HEK293 (cell line): ENCODE data around the gene CDH24.

Source experiments
- CTCF ChIA-PET: fragments of 350-600 bp; formaldehyde crosslinking; extraction: SDS; loops from one replicate; lab custom pipeline; 2021; ENCODE audit warnings: antibody characterized with exemption; lab: Yijun Ruan, JAX
- POLR2A ChIA-PET: fragments of 300-600 bp; formaldehyde crosslinking; extraction: SDS; loops from one replicate; lab custom pipeline; 2020; ENCODE audit warnings: antibody characterized with exemption, inconsistent platforms; lab: Yijun Ruan, JAX
- H3K27ac ChIP-seq: fragments of 200-500 bp; sonication (Bioruptor generic); 2 replicates; pipeline ENCODE4 v1.5.1; 2014; ENCODE audit warnings: low read depth, low read length, control low read depth, inconsistent platforms; ENCODE audit errors: extremely low read depth
- H3K36me3 ChIP-seq, 2 experiments: fragments of 200-500 bp in 1 of 2; sonication (Bioruptor generic) in 1 of 2; 1 replicate in 1 of 2; 2 replicates in 1 of 2; pipeline ENCODE4 v1.5.1; 2014 to 2017; ENCODE audit warnings: inconsistent platforms in 2 of 2, low read length in 2 of 2; ENCODE audit not compliant: control insufficient read depth in 2 of 2, insufficient read depth in 1 of 2
- H3K4me1 ChIP-seq: fragments of 200-500 bp; sonication (Bioruptor generic); 2 replicates; pipeline ENCODE4 v1.5.1; 2014; ENCODE audit warnings: mild to moderate bottlenecking, low read length, inconsistent platforms; ENCODE audit not compliant: control insufficient read depth, insufficient read depth
- H3K4me3 ChIP-seq: 2 replicates; pipeline ENCODE4 v1.5.1; 2011; ENCODE audit warnings: low read depth, mild to moderate bottlenecking, control low read depth, low read length, moderate library complexity
- H3K9me3 ChIP-seq: fragments of 200-500 bp; sonication (Bioruptor generic); 2 replicates; pipeline ENCODE4 v1.5.1; 2014; ENCODE audit warnings: low read depth, low read length, inconsistent platforms; ENCODE audit not compliant: control insufficient read depth, insufficient read depth
- EGR2 ChIP-seq: fragments of 450-650 bp; formaldehyde crosslinking; IDR thresholded peaks from 2 replicates; pipeline ENCODE4 v1.5.1; 2016; ENCODE audit warnings: low read depth, missing biosample characterization, missing genetic modification characterization
- GFI1B ChIP-seq: fragments of 450-650 bp; formaldehyde crosslinking; IDR thresholded peaks from 2 replicates; pipeline ENCODE4 v1.5.1; 2016; ENCODE audit warnings: missing biosample characterization, missing genetic modification characterization
- KLF16 ChIP-seq: fragments of 450-650 bp; formaldehyde crosslinking; IDR thresholded peaks from 2 replicates; pipeline ENCODE4 v1.5.1; 2017; ENCODE audit warnings: missing biosample characterization, missing genetic modification characterization
- MYNN ChIP-seq: fragments of 450-650 bp; formaldehyde crosslinking; IDR thresholded peaks from 2 replicates; pipeline ENCODE4 v1.5.1; 2016; ENCODE audit warnings: missing biosample characterization, missing genetic modification characterization, borderline replicate concordance
- RBAK ChIP-seq: fragments of 450-650 bp; formaldehyde crosslinking; IDR thresholded peaks from 2 replicates; pipeline ENCODE4 v1.5.1; 2016; ENCODE audit warnings: missing biosample characterization, missing genetic modification characterization
- SP7 ChIP-seq: fragments of 450-650 bp; formaldehyde crosslinking; IDR thresholded peaks from 2 replicates; pipeline ENCODE4 v1.5.1; 2016; ENCODE audit warnings: missing biosample characterization, missing genetic modification characterization
- TRIM28 ChIP-seq: IDR thresholded peaks from 2 replicates; pipeline ENCODE4 v1.6.1; 2011; ENCODE audit warnings: low read length, control low read depth, borderline replicate concordance
- ZBTB20 ChIP-seq: fragments of 450-650 bp; formaldehyde crosslinking; IDR thresholded peaks from 2 replicates; pipeline ENCODE4 v1.5.1; 2016; ENCODE audit warnings: missing biosample characterization, missing genetic modification characterization
- ZNF24 ChIP-seq: fragments of 450-650 bp; formaldehyde crosslinking; IDR thresholded peaks from 2 replicates; pipeline ENCODE4 v1.5.1; 2016; ENCODE audit warnings: missing biosample characterization, missing genetic modification characterization
- ZNF324 ChIP-seq: fragments of 450-650 bp; formaldehyde crosslinking; IDR thresholded peaks from 2 replicates; pipeline ENCODE4 v1.5.1; 2016; ENCODE audit warnings: missing biosample characterization, missing genetic modification characterization
- ZNF335 ChIP-seq: fragments of 450-650 bp; formaldehyde crosslinking; conservative IDR thresholded peaks from 2 replicates; pipeline ENCODE4 v1.5.1; 2016; ENCODE audit warnings: missing biosample characterization, missing genetic modification characterization
- ZNF473 ChIP-seq: fragments of 450-650 bp; formaldehyde crosslinking; IDR thresholded peaks from 2 replicates; pipeline ENCODE4 v1.5.1; 2017; ENCODE audit warnings: missing biosample characterization, missing genetic modification characterization
- ZNF530 ChIP-seq: fragments of 450-650 bp; formaldehyde crosslinking; IDR thresholded peaks from 2 replicates; pipeline ENCODE4 v1.5.1; 2016; ENCODE audit warnings: low read depth, missing biosample characterization, missing genetic modification characterization
- ZNF585B ChIP-seq: fragments of 450-650 bp; formaldehyde crosslinking; IDR thresholded peaks from 2 replicates; pipeline ENCODE4 v1.5.1; 2016; ENCODE audit warnings: missing biosample characterization, missing genetic modification characterization
- ZNF654 ChIP-seq: fragments of 450-650 bp; formaldehyde crosslinking; IDR thresholded peaks from 2 replicates; pipeline ENCODE4 v1.5.1; 2016; ENCODE audit warnings: low read depth, missing biosample characterization, missing genetic modification characterization
- ZNF747 ChIP-seq: fragments of 450-650 bp; formaldehyde crosslinking; IDR thresholded peaks from 2 replicates; pipeline ENCODE4 v1.5.1; 2016; ENCODE audit warnings: missing biosample characterization, missing genetic modification characterization
- ZNF777 ChIP-seq: fragments of 450-650 bp; formaldehyde crosslinking; IDR thresholded peaks from 2 replicates; pipeline ENCODE4 v1.5.1; 2017; ENCODE audit warnings: missing biosample characterization, missing genetic modification characterization, borderline replicate concordance
- TF ChIP-seq, protein P1 (sequence below): fragments of 450-650 bp; formaldehyde crosslinking; IDR thresholded peaks from 2 replicates; pipeline ENCODE4 v1.5.1; 2016; ENCODE audit warnings: missing biosample characterization, missing genetic modification characterization
- TF ChIP-seq, protein P2 (sequence below): fragments of 450-650 bp; formaldehyde crosslinking; IDR thresholded peaks from 2 replicates; pipeline ENCODE4 v1.5.1; 2017; ENCODE audit warnings: missing biosample characterization, missing genetic modification characterization
- TF ChIP-seq, protein P3 (sequence below): fragments of 450-650 bp; formaldehyde crosslinking; IDR thresholded peaks from 2 replicates; pipeline ENCODE4 v1.5.1; 2017; ENCODE audit warnings: missing biosample characterization, missing genetic modification characterization
- TF ChIP-seq, protein P4 (sequence below): fragments of 450-650 bp; formaldehyde crosslinking; IDR thresholded peaks from 2 replicates; pipeline ENCODE4 v1.5.1; 2016; ENCODE audit warnings: missing biosample characterization, missing genetic modification characterization
- TF ChIP-seq, protein P5 (sequence below): fragments of 450-650 bp; formaldehyde crosslinking; IDR thresholded peaks from 2 replicates; pipeline ENCODE4; 2016; ENCODE audit warnings: missing biosample characterization, missing genetic modification characterization

Gene CDH24

DNA sequence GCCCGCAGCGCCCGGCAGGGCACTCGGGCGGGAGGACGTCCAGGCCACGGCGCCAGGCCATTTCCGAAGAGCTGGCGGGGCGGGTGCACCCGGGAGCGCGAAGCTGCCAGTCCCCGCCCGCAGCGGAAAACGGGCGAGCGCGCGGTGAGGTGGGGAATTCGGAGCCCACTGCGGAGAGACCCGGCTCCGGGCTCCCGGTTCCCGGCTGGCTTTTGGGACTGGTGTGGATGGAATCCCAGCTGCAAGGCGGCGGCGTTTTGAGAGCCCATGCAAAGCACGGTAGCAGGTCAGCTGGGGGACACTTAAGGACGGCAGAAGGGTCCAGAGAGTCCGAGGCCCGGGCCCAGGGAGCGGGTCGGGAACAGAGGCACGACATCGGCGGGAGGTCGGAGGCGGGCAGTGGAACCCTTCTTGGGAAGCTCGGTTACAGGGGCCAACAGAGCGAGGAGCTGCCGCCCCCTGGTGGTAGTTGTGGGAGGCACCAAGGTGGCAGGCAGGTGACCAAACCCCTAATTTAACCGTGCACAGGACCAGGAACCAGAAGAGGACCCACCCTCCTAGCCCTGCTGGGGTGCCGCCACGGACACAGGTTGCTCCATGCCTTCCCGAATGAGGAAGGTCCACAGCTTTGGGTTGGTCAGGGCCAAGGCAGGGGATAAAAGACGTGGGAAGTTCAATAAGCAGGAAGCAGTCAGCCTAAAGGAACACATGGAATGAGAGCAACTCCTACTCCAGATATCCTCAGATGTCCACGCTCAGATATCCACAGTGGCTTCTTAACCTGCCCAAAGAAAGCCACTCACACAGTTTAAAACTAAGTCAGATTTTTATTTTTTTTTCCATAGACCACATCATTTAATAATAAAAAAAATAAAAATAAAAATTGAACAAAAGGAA lies 685 bp upstream of the CDH24 start (continued):
- TF ChIP-seq, protein P1, sequence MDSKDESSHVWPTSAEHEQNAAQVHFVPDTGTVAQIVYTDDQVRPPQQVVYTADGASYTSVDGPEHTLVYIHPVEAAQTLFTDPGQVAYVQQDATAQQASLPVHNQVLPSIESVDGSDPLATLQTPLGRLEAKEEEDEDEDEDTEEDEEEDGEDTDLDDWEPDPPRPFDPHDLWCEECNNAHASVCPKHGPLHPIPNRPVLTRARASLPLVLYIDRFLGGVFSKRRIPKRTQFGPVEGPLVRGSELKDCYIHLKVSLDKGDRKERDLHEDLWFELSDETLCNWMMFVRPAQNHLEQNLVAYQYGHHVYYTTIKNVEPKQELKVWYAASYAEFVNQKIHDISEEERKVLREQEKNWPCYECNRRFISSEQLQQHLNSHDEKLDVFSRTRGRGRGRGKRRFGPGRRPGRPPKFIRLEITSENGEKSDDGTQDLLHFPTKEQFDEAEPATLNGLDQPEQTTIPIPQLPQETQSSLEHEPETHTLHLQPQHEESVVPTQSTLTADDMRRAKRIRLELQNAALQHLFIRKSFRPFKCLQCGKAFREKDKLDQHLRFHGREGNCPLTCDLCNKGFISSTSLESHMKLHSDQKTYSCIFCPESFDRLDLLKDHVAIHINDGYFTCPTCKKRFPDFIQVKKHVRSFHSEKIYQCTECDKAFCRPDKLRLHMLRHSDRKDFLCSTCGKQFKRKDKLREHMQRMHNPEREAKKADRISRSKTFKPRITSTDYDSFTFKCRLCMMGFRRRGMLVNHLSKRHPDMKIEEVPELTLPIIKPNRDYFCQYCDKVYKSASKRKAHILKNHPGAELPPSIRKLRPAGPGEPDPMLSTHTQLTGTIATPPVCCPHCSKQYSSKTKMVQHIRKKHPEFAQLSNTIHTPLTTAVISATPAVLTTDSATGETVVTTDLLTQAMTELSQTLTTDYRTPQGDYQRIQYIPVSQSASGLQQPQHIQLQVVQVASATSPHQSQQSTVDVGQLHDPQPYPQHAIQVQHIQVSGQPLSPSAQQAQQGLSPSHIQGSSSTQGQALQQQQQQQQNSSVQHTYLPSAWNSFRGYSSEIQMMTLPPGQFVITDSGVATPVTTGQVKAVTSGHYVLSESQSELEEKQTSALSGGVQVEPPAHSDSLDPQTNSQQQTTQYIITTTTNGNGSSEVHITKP = peak; percentile 82
- TF ChIP-seq RBAK = no peak
- TF ChIP-seq, all 188 proteins: peak for 56

DNA sequence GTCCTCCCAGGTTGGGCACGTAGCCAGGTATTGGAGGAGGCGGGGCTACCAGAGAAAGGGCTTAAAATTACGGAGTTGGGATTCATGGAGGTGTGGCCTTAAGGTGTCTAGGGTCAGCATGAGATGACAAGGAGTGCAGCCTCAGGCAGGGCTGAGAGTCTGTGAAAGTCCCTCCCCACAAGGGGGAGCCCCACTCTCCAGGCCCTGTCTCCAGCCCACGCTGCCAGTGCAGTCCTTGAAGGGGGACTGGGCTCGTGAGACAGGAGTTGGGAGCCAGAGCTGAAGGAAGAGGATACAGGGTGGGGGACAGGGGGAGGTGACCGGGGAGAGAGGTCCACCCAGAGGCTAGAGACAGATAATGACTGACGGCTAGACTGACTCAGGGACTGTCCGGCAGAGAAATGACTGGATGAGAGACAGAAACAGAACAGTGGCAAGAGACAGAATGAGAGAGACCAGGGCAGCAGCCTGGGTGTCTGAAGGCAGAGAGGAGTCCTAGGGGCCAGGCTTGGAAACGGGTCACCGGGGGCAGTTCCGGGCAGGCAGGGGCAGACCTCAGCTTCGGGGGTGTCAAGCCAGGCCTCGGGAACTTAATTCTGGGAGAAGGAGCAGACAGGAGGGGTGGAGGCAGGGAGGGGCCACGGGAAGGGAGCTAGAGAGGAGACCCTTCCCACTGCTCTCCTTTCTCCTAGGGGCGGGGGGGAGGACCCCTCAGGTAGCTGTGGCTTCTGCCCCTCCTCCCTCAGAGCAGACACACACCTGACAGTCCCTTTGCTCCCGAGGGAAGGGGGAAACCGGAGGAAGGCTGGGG lies 970 bp downstream of the CDH24 start:
- peak overlapping the region; percentile 65 for H3K4me3 ChIP-seq
- TF ChIP-seq SP7 (tag by site-specific recombination) (peak; percentile 31), EGR2 (peak; percentile 51), GFI1B (no peak), ZNF585B (tag by site-specific recombination) (no peak), ZNF24 (tag by site-specific recombination) (no peak), MYNN (tag by site-specific recombination) (no peak), ZNF654 (tag by site-specific recombination) (peak; percentile 6; the same call in 1 of the 2 replicates), KLF16 (tag by site-specific recombination) (peak; percentile 39; the same call in 1 of the 2 replicates), ZNF473 (no peak), TRIM28 (no peak), ZNF747 (tag by site-specific recombination) (no peak), ZNF324 (tag by site-specific recombination) (0 out of 2 replicates have a peak, but pooled peaks have one; percentile 30), ZNF777 (tag by site-specific recombination) (no peak), ZNF530 (tag by site-specific recombination) (no peak), ZBTB20 (tag by site-specific recombination) (peak; percentile 36; the same call in 1 of the 2 replicates), ZNF335 (tag by site-specific recombination) (peak; percentile 22; the same call in 1 of the 2 replicates)
- TF ChIP-seq, protein P2, sequence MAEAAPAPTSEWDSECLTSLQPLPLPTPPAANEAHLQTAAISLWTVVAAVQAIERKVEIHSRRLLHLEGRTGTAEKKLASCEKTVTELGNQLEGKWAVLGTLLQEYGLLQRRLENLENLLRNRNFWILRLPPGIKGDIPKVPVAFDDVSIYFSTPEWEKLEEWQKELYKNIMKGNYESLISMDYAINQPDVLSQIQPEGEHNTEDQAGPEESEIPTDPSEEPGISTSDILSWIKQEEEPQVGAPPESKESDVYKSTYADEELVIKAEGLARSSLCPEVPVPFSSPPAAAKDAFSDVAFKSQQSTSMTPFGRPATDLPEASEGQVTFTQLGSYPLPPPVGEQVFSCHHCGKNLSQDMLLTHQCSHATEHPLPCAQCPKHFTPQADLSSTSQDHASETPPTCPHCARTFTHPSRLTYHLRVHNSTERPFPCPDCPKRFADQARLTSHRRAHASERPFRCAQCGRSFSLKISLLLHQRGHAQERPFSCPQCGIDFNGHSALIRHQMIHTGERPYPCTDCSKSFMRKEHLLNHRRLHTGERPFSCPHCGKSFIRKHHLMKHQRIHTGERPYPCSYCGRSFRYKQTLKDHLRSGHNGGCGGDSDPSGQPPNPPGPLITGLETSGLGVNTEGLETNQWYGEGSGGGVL = peak; percentile 70
- TF ChIP-seq, protein P3, sequence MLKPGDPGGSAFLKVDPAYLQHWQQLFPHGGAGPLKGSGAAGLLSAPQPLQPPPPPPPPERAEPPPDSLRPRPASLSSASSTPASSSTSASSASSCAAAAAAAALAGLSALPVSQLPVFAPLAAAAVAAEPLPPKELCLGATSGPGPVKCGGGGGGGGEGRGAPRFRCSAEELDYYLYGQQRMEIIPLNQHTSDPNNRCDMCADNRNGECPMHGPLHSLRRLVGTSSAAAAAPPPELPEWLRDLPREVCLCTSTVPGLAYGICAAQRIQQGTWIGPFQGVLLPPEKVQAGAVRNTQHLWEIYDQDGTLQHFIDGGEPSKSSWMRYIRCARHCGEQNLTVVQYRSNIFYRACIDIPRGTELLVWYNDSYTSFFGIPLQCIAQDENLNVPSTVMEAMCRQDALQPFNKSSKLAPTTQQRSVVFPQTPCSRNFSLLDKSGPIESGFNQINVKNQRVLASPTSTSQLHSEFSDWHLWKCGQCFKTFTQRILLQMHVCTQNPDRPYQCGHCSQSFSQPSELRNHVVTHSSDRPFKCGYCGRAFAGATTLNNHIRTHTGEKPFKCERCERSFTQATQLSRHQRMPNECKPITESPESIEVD (tag by site-specific recombination) = no peak
- TF ChIP-seq, protein P4, sequence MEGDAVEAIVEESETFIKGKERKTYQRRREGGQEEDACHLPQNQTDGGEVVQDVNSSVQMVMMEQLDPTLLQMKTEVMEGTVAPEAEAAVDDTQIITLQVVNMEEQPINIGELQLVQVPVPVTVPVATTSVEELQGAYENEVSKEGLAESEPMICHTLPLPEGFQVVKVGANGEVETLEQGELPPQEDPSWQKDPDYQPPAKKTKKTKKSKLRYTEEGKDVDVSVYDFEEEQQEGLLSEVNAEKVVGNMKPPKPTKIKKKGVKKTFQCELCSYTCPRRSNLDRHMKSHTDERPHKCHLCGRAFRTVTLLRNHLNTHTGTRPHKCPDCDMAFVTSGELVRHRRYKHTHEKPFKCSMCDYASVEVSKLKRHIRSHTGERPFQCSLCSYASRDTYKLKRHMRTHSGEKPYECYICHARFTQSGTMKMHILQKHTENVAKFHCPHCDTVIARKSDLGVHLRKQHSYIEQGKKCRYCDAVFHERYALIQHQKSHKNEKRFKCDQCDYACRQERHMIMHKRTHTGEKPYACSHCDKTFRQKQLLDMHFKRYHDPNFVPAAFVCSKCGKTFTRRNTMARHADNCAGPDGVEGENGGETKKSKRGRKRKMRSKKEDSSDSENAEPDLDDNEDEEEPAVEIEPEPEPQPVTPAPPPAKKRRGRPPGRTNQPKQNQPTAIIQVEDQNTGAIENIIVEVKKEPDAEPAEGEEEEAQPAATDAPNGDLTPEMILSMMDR (tag by site-specific recombination) = peak; percentile 91
- TF ChIP-seq, protein P5, sequence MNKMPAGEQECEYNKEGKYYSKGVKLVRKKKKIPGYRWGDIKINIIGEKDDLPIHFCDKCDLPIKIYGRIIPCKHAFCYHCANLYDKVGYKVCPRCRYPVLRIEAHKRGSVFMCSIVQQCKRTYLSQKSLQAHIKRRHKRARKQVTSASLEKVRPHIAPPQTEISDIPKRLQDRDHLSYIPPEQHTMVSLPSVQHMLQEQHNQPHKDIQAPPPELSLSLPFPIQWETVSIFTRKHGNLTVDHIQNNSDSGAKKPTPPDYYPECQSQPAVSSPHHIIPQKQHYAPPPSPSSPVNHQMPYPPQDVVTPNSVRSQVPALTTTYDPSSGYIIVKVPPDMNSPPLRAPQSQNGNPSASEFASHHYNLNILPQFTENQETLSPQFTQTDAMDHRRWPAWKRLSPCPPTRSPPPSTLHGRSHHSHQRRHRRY (tag by site-specific recombination) = no peak

More for the DNA sequence above, 970 bp downstream of the CDH24 start:
- Histone ChIP-seq H3K36me3 (peaks cover 21 to 63% of the 10 kb centered on the region in 2 experiments), H3K9me3 (no peaks in the 10 kb centered on the region), H3K4me1 (peaks cover 4% of the 10 kb centered on the region; the same call in 1 of the 2 replicates), H3K27ac (peak overlapping the region; percentile 73; the same call in 1 of the 2 replicates)
- CTCF ChIA-PET = interaction anchor here (0.5 to 16.2 kb wide), 16 partner anchors 10 to 167 kb away, joined by 3 to 469 read pairs (median 4); partner anchors contain the start of genes AJUBA and HAUS4
- POLR2A ChIA-PET = interaction anchor here (0.7 to 2.1 kb wide), 9 partner anchors 13 to 136 kb away, joined by 3 to 8 read pairs (median 4); partner anchors contain the start of genes ACIN1 and AJUBA
